Ammon's horn (tissue), 1 donor: ENCODE measurements around the gene ARHGAP11A.
"Not testable (repeated sequence)": the region's sequence is repeated elsewhere in the genome, so short reads cannot be mapped to it uniquely, and the experiment has no call there.

Experiments
- DNase-seq: peaks from one replicate; pipeline ENCODE4 v3.0.0-alpha.2; 2016; ENCODE audit warnings: low spot score

The ARHGAP11A gene

DNA sequence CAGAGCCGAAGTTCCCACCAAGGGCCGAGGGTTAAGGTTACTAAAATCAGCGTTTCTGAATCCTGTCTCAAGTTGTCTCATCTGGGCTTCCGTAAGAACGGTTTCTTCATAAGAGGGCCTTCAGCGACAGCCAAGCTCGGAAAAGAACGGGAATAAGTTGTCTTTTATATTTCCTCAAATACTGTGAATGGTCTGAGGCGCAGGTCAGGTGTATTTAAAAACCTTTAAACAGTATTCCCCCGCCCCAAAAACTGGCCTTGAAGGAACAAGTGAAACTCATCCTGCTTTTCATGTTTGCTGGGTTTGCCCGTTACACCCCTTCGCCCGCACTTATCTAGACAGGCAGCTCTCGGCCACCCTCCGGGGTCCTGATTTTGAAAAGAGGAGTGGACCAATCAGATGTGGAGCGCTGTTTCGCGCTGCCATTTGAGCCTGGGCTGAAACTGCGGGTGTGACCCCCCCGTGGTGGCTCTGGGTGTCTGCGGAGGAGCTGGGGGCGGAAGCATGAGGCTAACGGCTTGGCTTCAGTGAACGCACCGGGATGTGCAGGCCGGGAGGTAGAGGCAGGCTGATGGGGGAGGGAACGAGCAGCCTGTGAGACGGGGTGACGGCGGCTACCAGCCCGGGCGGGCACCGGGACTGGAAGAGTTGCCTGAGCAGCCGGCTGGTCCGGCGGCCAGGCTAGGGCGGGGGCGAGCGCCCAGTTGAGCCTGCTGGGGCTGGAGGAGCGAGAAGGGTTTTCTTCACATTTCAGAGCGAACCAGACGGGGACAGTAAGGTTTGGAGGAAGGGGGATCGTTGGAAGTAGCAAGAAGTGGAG lies at the start of gene ARHGAP11A:
Gene ARHGAP11A, plus strand, starts transcription at position 454 of the 820 bp plus-strand sequence. CDS start 708 bp downstream, outside the sequence.
- peak; percentile 84 for DNase-seq

DNA sequence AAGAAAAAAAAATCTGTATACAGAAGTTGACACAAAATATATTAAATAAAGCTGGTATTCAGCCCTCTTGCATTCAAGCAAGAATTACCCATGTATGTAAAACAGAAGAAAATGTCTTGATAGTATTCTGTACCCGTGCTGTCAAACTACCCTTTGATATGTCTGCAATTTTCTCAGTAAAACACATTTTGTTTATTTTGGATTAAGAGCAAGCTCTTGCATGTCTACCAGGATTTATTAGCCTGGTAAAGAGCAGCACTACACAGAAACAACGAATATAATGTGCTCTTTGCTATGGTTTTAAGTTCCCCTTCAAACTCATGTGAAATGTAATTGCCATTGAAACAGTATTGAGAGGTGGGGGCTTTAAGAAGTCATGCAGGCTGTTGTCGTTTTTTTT lies 46.3 kb upstream of the ARHGAP11A start:
- DNase-seq = not testable (repeated sequence)

DNA sequence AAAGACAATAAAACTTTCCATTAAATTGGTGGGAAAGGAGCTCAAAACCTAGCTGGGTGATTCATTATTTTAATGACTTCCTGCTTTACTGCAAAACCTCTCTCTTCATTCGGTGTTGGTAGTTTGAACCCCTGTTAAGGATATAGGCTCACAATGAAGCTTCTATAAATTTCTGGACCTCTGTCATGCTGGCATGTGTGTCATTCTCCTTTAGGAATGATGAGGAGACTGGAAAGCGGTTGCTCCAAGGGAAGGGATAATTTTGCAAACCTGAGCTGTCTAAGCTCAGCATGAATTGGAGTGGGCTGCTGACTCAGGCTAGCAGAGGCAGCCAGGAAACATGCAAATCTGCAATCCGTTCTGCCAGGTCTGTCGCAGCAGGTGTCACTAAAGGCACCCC lies 36.8 kb upstream of the ARHGAP11A start:
- DNase-seq = not testable (repeated sequence)

- not testable (repeated sequence) for DNase-seq
These were observed 29.5 kb upstream of the ARHGAP11A start for GRCh38 chr15:32585844-32586243.

DNA sequence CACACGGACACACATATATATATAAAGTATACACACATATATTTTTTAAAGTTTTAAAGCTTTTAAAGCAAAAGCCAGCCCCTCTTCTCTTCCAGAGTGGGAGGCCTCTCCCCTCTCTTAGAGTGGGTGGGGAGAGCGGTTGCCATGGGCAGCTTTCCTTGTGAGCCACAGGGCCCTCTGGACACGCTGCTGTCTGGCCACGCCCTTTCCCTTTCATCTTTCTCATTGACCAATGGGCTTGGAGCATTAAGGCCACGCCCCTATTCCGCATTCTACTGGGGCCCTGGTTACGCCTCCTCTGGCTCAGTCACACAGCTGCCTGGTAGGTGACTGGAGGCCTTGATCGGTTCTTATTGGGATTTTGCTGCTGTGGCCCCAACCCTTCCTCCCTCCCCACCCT lies 22.2 kb upstream of the ARHGAP11A start, which contains the start of gene GOLGA8N:
Gene GOLGA8N, plus strand, starts transcription at position 306 of the 400 bp plus-strand sequence.
- DNase-seq = not testable (repeated sequence)

DNA sequence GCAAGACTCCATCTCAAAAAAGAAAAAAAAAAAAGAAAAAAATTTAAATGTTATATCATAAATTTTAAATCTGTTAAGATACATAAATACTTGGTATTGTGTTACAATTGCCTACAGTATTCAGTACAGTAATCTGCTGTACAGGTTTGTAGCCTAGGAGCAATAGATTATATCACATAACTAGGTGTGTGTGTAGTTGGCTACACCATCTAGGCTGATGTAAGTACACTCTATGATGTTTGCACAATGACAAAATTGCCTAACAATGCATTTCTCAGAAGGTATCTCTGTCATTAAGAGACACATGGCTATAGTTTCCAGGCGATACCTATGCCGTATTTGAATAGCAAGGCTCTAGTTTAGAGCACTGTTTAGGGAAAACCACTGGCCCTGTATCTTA lies 5.8 kb upstream of the ARHGAP11A start:
- DNase-seq = not testable (repeated sequence)

DNA sequence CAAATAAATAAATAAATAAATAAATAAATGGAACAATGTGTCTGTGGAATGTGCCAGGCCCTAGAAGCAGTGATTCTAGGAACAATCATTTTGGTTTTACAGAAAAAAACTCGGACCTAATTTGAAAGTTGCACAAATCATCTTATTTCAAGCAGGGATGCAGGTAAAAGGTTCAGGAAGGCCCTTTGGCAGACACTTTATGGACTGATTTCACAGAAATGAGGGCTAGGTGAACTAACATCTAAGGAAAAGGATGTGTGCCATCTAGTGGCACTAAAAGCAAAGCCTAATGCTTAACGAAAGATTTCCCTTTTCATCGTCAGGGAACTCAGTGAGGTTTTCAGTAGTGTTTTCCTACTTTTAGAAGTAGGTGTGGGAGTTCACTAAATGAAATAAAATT lies 4.6 kb upstream of the ARHGAP11A start:
- peak; percentile 15 for DNase-seq

- DNase-seq = not testable (repeated sequence)
These were observed 623 bp upstream of the ARHGAP11A start for GRCh38 chr15:32614712-32615050.

- DNase-seq = peak; percentile 3
These were observed 645 bp downstream of the ARHGAP11A start for GRCh38 chr15:32615871-32616426.

- no peak for DNase-seq
These were observed 21.1 kb downstream of the ARHGAP11A start for GRCh38 chr15:32636410-32636809.

DNA sequence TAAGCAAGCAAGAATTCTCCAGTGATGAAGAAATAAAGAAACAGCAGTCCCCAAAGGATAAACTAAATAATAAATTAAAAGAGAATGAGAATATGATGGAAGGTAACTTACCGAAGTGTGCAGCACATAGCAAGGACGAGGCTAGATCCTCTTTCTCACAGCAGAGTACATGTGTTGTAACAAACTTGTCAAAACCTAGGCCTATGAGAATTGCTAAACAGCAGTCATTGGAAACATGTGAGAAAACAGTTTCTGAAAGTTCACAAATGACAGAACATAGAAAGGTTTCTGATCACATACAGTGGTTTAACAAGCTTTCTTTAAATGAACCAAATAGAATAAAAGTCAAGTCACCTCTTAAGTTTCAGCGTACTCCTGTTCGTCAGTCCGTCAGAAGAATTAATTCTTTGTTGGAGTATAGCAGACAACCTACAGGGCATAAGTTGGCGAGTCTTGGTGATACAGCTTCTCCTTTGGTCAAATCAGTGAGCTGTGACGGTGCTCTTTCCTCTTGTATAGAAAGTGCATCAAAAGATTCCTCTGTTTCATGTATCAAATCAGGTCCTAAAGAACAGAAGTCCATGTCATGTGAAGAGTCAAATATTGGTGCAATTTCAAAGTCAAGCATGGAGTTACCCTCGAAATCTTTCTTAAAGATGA lies 21.7 kb downstream of the ARHGAP11A start:
- no peak for DNase-seq

DNA sequence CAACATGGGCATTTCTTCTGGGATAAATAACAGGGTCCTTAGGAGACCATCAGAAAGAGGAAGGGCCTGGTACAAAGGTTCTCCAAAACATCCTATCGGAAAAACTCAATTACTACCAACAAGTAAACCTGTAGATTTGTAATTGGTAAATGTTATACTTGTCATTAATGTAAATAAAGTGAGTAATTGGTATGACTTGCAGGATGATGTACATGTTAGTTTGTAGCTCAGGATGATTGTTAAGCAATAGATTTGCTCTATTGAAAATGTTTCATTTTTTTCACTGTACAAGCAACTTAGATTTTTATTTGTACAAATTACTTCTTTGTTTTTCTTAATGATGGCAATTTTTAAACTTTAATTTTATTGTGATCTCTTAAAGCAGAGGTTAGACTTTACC lies 22.4 kb downstream of the ARHGAP11A start:
- no peak for DNase-seq

DNA sequence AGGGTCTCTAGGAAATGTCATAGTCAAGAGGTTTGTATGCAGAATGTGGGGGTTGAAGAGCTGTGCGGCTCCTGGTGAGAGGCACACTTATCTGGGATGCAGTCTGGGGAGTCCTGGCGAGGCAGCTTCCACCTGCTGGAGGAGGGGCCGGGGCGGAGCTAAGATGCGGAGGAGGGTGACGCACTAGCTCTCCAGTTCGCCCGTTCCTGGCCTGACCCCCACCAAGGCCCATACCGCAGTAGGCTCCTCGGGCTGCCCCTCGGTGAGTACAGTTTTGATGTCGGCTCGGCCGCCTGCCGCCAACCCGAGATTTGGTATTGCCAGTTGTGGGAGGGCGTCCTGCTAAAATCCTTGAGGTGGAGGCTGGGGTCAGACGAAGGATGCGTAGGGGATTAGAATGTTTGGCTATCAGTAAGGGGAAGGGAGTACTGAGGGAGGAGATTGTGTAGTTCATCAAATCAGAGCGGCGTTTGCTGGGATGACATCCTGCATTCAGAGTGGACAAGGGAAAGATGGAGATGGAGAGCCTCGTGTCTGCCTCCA lies 26.3 kb downstream of the ARHGAP11A start, which contains the start of gene SCG5:
Gene SCG5, plus strand, starts transcription at position 194 of the 543 bp plus-strand sequence. CDS start 1,883 bp downstream, outside the sequence.
- DNase-seq = peak; percentile 82

DNA sequence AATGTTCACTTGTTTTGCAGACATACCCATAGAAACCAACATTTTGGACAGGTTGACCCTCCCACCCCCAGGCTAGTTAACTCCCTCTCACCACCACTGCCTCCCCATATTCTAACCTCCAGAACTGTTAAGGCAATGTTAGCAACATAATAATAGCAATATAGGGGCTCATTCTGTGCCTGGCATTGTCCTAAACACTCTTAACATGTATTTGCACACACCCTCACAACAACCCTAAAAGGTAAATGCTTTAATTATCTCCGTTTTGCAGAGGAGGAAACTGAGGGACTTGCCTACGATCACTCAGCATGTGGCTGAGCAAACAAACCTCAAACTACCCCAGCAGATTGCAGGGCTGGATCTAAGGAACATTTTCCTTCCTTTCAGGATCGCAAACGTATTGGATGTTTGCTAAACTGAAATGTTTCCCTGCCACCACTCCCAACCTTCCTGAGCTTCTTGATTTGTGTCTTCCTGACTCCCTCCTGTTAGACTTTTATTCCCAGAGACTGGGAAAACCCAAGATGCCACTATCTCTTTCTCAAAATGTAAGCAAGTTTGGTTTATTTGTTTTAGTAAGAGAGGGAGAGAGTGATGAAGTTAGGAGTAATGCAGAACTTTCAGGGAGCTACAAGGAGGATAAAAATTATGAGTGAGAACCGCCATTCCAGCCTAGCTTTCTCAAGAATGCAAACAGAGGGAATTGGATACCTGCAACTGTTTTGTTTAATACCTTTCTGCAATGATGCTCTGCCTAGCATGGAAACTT lies 27.5 kb downstream of the ARHGAP11A start:
- no peak for DNase-seq

DNA sequence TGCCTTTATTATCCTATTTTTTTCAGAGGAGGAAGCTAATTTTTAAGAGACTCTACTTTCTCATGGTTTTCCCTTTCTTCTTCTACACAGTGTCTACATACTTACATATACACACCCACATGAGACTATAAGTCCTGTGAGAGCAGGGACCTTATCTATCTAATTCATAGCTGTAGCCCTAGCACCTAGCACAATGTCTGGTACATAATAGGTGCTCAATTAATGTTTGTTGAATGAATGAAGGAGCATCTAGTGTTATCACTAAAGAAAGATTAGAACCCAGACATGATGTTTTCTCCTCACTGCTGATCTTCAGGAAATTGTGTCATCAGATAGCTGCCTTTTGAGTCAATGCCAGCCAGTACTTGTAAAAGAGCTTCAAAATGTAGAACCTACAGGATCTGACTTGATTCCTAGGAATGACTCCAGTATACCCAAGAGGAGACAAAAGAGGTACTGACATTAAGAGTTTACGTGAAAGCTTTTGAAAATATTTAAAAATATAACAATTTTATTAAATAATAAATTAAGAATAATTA lies 28.7 kb downstream of the ARHGAP11A start:
- DNase-seq = no peak

DNA sequence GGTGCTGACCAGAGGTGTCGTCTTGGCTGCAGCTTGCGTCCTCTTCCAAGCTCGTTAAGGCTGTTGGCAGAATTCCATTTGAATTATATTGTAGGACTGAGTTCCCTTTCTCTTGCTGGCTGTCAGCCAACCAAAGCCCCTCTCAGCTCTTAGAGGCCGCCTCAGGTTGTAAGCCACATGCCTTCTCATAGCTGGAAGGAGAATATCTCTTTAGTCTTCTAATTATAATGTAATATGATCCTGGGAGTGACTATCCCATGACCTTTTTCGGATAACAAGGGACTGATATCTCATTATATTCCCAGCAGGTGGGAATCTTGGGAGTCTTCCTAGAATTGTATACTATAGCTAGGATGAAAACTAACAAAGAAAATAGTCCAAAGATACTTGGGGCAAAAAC lies 31.0 kb downstream of the ARHGAP11A start:
- no peak for DNase-seq

- no peak for DNase-seq
These were observed 34.0 kb downstream of the ARHGAP11A start for GRCh38 chr15:32649342-32649741.

DNA sequence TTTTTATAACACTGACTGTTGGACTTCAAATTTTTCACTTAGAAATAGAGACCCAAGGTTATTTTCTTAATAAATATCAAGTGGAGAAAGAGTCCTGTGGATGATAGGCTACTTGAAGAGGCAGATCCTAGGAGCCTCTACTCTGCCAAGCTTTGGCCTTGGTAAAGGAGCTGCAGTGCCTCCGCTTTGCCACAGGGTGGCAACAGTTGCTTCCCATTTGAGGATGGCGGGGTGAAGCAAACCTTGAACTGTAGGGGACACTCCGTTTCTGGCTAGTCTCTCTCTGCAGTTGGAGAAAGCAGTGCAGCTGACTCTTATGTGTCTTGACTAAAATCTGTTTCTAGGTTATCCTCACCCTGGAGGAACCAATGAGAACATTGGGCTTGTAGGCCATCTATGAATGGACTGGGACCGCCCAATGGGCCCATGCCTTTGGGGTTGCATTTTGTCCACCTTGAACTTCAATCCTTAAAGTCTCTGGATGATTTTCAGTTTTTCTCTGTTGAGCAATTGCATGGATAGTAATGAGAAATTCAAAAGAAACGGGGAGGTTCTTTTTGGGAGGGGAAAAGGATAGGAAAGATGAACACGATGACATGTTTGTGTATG lies 36.0 kb downstream of the ARHGAP11A start:
- DNase-seq = peak; percentile 56

GRCh38 chr15:32652178-32652577 lies 36.9 kb downstream of the ARHGAP11A start:
- DNase-seq = no peak

GRCh38 chr15:32656091-32656490 lies 40.8 kb downstream of the ARHGAP11A start:
- no peak for DNase-seq

DNA sequence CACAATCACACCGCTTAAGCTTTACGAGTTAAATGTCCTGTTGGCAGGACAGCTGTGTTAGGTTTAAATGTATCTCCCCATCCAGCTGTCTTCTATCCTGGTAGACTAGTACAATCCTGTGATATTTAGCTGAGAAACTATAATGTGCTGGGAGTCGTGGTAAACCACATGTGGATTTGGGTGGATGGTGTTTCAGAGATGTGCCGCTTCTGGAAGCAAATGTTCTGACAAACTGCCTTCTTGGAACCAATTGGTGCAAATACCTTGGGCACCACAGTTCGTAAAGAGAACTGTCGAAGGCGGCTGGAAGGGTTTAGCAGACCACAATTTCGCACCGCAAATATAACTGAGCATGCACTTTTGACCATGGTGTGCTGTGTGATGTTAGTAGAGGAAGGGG lies 41.2 kb downstream of the ARHGAP11A start:
- no peak for DNase-seq
